DOHH2 (cell line): ENCODE data around the gene KLK14.

Source experiments
- H3F3A ChIP-seq: fragments of 200-600 bp; sonication (generic), shearing (Covaris generic); 2 replicates; pipeline ENCODE4 v1.6.0; 2016; ENCODE audit warnings: antibody characterized with exemption, mild to moderate bottlenecking; ENCODE audit not compliant: control insufficient read depth, insufficient read depth
- H3K27ac ChIP-seq: fragments of 200-600 bp; sonication (generic); 2 replicates; pipeline ENCODE4 v1.5.1; 2014; ENCODE audit warnings: low read depth, mild to moderate bottlenecking, low read length, moderate library complexity
- H3K27me3 ChIP-seq: fragments of 200-600 bp; sonication (generic); 2 replicates; pipeline ENCODE4 v1.6.1; 2014; ENCODE audit warnings: mild to moderate bottlenecking, low read length, mixed read lengths; ENCODE audit not compliant: control insufficient read depth
- H3K36me3 ChIP-seq: fragments of 200-600 bp; sonication (generic); 2 replicates; pipeline ENCODE4 v1.6.1; 2014; ENCODE audit warnings: mild to moderate bottlenecking, low read length, moderate library complexity, mixed read lengths; ENCODE audit not compliant: control insufficient read depth
- H3K4me1 ChIP-seq: fragments of 200-600 bp; sonication (generic); 2 replicates; pipeline ENCODE4 v1.6.1; 2014; ENCODE audit warnings: mild to moderate bottlenecking, low read length, mixed read lengths; ENCODE audit not compliant: control insufficient read depth
- H3K4me2 ChIP-seq: fragments of 200-600 bp; sonication (generic); 2 replicates; pipeline ENCODE4 v1.6.0; 2014; ENCODE audit warnings: mild to moderate bottlenecking, low read length, moderate library complexity
- H3K4me3 ChIP-seq: fragments of 200-600 bp; sonication (generic); 2 replicates; pipeline ENCODE4 v1.5.1; 2014; ENCODE audit warnings: mild to moderate bottlenecking, low read length, mixed read lengths
- H3K79me2 ChIP-seq: fragments of 200-600 bp; sonication (generic); 2 replicates; pipeline ENCODE4 v1.6.1; 2014; ENCODE audit warnings: mild to moderate bottlenecking, low read length, mixed read lengths; ENCODE audit not compliant: control insufficient read depth
- H3K9me2 ChIP-seq: fragments of 200-600 bp; sonication (generic); replicated peaks from 2 replicates; pipeline ENCODE4 v1.6.1; 2014; ENCODE audit warnings: mild to moderate bottlenecking, low read length, mixed read lengths; ENCODE audit not compliant: control insufficient read depth
- H3K9me3 ChIP-seq: fragments of 200-600 bp; sonication (generic); 2 replicates; pipeline ENCODE4 v1.6.1; 2014; ENCODE audit warnings: antibody characterized with exemption, low read length, mixed read lengths; ENCODE audit not compliant: control insufficient read depth, insufficient read depth
- H4K20me1 ChIP-seq: fragments of 200-600 bp; sonication (generic); 2 replicates; pipeline ENCODE4 v1.6.0; 2014; ENCODE audit warnings: low read depth, mild to moderate bottlenecking, antibody characterized with exemption, low read length, moderate library complexity; ENCODE audit not compliant: control insufficient read depth, insufficient read depth
- CTCF ChIP-seq: fragments of 200-600 bp; sonication (generic); IDR thresholded peaks from one replicate; pipeline ENCODE4 v1.5.1; 2014; ENCODE audit warnings: antibody characterized with exemption, mild to moderate bottlenecking, low read depth, low read length; ENCODE audit not compliant: poor library complexity, severe bottlenecking
- EZH2phosphoT487 ChIP-seq: fragments of 200-600 bp; sonication (generic); IDR thresholded peaks from 2 replicates; pipeline ENCODE4 v1.6.1; 2017; ENCODE audit warnings: borderline replicate concordance, mild to moderate bottlenecking, antibody characterized with exemption, low read length, moderate library complexity, mixed read lengths

Gene KLK14

GRCh38 chr19:51079481-51080110, 3.1 kb downstream of the KLK14 start:
- no peak overlapping the region for H3K4me3 ChIP-seq
- no peaks in the 10 kb centered on the region for H4K20me1 ChIP-seq
- no peaks in the 10 kb centered on the region for H3K4me1 ChIP-seq
- no peaks in the 10 kb centered on the region for H3K27me3 ChIP-seq
- no peak overlapping the region for H3K27ac ChIP-seq
- H3K9me3 ChIP-seq = no peaks in the 10 kb centered on the region
- H3K9me2 ChIP-seq = no peaks in the 10 kb centered on the region
- no peaks in the 10 kb centered on the region for H3F3A ChIP-seq
- H3K79me2 ChIP-seq = no peaks in the 10 kb centered on the region
- TF ChIP-seq EZH2phosphoT487 = no peak
- TF ChIP-seq CTCF = no peak
- H3K36me3 ChIP-seq = no peaks in the 10 kb centered on the region
- H3K4me2 ChIP-seq = no peak overlapping the region

- no peak overlapping the region for H3K4me3 ChIP-seq
- H3K27me3 ChIP-seq = no peaks in the 10 kb centered on the region
- no peaks in the 10 kb centered on the region for H3K79me2 ChIP-seq
- H3K4me2 ChIP-seq = no peak overlapping the region
- H3K9me3 ChIP-seq = peaks cover 5% of the 10 kb centered on the region; the same call in 1 of the 2 replicates
- H3F3A ChIP-seq = no peaks in the 10 kb centered on the region
- no peaks in the 10 kb centered on the region for H4K20me1 ChIP-seq
- TF ChIP-seq CTCF (no peak), EZH2phosphoT487 (no peak)
- no peaks in the 10 kb centered on the region for H3K9me2 ChIP-seq
- no peak overlapping the region for H3K27ac ChIP-seq
- H3K4me1 ChIP-seq = no peaks in the 10 kb centered on the region
- no peaks in the 10 kb centered on the region for H3K36me3 ChIP-seq
Measured at GRCh38 chr19:51078731-51079130, 4.0 kb downstream of the KLK14 start.

- H3K9me2 ChIP-seq = no peaks in the 10 kb centered on the region
- H3K27ac ChIP-seq = no peak overlapping the region
- no peaks in the 10 kb centered on the region for H3K79me2 ChIP-seq
- no peak overlapping the region for H3K4me3 ChIP-seq
- TF ChIP-seq CTCF (no peak), EZH2phosphoT487 (no peak)
- H4K20me1 ChIP-seq = no peaks in the 10 kb centered on the region
- H3K27me3 ChIP-seq = no peaks in the 10 kb centered on the region
- H3K36me3 ChIP-seq = no peaks in the 10 kb centered on the region
- H3K4me1 ChIP-seq = no peaks in the 10 kb centered on the region
- H3K9me3 ChIP-seq = peaks cover 11% of the 10 kb centered on the region; the same call in 1 of the 2 replicates
- no peaks in the 10 kb centered on the region for H3F3A ChIP-seq
- H3K4me2 ChIP-seq = no peak overlapping the region
Measured at GRCh38 chr19:51078104-51078503, 4.6 kb downstream of the KLK14 start.
